ENCODE results near the gene CHURC1.

DNA sequence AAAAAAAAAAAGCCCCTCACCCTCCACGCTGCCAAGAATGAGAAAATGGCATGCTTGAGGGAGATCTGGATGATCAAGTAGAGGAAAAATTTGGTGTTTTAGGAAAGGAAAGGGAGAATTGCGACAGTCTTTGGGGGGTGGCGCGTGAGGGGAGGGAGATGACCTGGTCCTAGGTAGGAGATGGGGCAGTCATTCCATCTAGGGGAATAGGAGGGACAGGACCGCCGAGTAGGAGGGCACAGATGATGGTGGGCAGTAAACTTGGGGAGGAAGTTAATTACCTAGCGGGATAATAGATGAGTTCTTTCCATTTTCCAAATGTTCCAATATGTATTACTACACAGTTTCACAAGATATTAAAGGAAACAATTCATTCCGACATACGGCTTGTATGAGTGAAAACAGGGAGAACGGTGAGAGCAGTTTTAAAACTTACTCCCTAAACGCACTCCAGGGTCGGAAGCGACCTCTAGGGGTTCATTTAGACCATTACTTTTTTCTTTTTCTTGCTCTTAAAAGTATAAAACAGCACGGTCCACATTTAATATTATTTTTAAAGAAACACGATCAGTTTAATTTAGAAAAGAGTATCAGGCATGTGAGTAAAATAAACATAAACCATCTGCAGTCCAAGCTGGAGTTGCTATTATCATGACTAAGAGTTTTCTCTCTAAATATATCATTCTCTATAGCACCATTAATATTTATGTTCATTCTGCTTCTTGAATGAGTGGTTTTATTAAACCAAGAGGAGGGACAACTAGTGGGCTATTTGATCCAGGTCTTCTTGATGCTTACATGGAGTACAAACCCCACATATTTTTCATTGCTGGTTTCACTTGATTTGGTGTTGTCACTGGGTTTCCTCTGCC, 69.4 kb downstream of the CHURC1 start:
- no peak for TF ChIP-seq POLR2A (IDR thresholded peaks at IDR 0.05; ENCODE audit: low read length)
- TF ChIP-seq GATA1 (IDR thresholded peaks at IDR 0.05; ENCODE audit: low read depth, low read length) = no peak
